IMR-90 (cell line): ENCODE measurements around the gene ATP5PB. TPM values are rescaled to one million over a fixed set of nuclear protein-coding genes. Genes with fewer than 3 reads are reported as not detected.

ENCODE experiments used
- ATAC-seq: fragments of 200-7000 bp; cut with Tn5 transposase; 2 replicates; pipeline ENCODE4 v1.9.1; 2020; ENCODE audit warnings: low read depth, mild to moderate bottlenecking, moderate library complexity
- BruUV-seq: library from RNA; stranded (reverse); fragments of 400-500 nt; replicated peaks from 2 replicates; lab custom pipeline; 2021; lab: Mats Ljungman, UMichigan
- CTCF ChIA-PET: fragments of 300-600 bp; formaldehyde crosslinking; extraction: SDS; loops from one replicate; lab custom pipeline; 2021; ENCODE audit warnings: antibody characterized with exemption; lab: Yijun Ruan, JAX
- POLR2A ChIA-PET: fragments of 300-600 bp; sonication (Branson Sonifier 250); formaldehyde crosslinking; loops from one replicate; lab custom pipeline; 2022; ENCODE audit warnings: antibody characterized with exemption; ENCODE audit not compliant: unreplicated experiment; lab: Charles Lee
- DNase-seq: peaks from one replicate; pipeline ENCODE4 v3.0.0; 2013
- H2AFZ ChIP-seq: replicated peaks from 2 replicates; pipeline ENCODE3; 2013; ENCODE audit warnings: low read length, mild to moderate bottlenecking; ENCODE audit not compliant: poor library complexity
- H2AK5ac ChIP-seq: 2 replicates; pipeline ENCODE4 v1.6.1; 2013; ENCODE audit warnings: low read depth, low read length, inconsistent platforms
- H2AK9ac ChIP-seq: replicated peaks from 2 replicates; pipeline ENCODE3; 2013; ENCODE audit warnings: mild to moderate bottlenecking, low read depth, low read length, moderate library complexity; ENCODE audit not compliant: poor library complexity
- H2BK120ac ChIP-seq: 2 replicates; pipeline ENCODE4 v1.6.1; 2013; ENCODE audit warnings: low read depth, low read length, inconsistent platforms
- H2BK15ac ChIP-seq: 3 replicates; pipeline ENCODE4 v1.6.1; 2013; ENCODE audit warnings: low read depth, low read length, inconsistent platforms
- H2BK20ac ChIP-seq: 2 replicates; pipeline ENCODE4 v1.6.1; 2013; ENCODE audit warnings: low read depth, mild to moderate bottlenecking, inconsistent platforms, low read length, moderate library complexity
- H2BK5ac ChIP-seq: 2 replicates; pipeline ENCODE4 v1.6.1; 2013; ENCODE audit warnings: mild to moderate bottlenecking, low read depth, low read length, inconsistent platforms; ENCODE audit not compliant: poor library complexity, severe bottlenecking
- H3K14ac ChIP-seq: replicated peaks from 2 replicates; pipeline ENCODE4 v1.6.1; 2013; ENCODE audit warnings: low read depth, low read length, inconsistent platforms
- H3K18ac ChIP-seq: 2 replicates; pipeline ENCODE4 v1.6.1; 2013; ENCODE audit warnings: low read depth, low read length, control low read depth
- H3K23ac ChIP-seq: 2 replicates; pipeline ENCODE4 v1.6.1; 2013; ENCODE audit warnings: low read depth, low read length, inconsistent platforms
- H3K27ac ChIP-seq: 2 replicates; pipeline ENCODE4 v1.5.1; 2013; ENCODE audit warnings: mild to moderate bottlenecking, control low read depth, low read length; ENCODE audit not compliant: insufficient read depth
- H3K27me3 ChIP-seq: 2 replicates; pipeline ENCODE4 v1.6.1; 2013; ENCODE audit warnings: low read length; ENCODE audit not compliant: control insufficient read depth, insufficient read depth
- H3K36me3 ChIP-seq: 2 replicates; pipeline ENCODE4 v1.6.1; 2013; ENCODE audit warnings: low read length, mixed read lengths; ENCODE audit not compliant: control insufficient read depth, insufficient read depth
- H3K4ac ChIP-seq: 2 replicates; pipeline ENCODE4 v1.6.1; 2013; ENCODE audit warnings: low read depth, low read length, inconsistent platforms
- H3K4me1 ChIP-seq: 2 replicates; pipeline ENCODE4 v1.6.1; 2013; ENCODE audit warnings: low read length, mixed read lengths; ENCODE audit not compliant: control insufficient read depth, insufficient read depth
- H3K4me2 ChIP-seq: 2 replicates; pipeline ENCODE4 v1.6.1; 2013; ENCODE audit warnings: low read depth, mild to moderate bottlenecking, control low read depth, low read length, moderate library complexity
- H3K4me3 ChIP-seq: 2 replicates; pipeline ENCODE4 v1.5.1; 2013; ENCODE audit warnings: low read depth, mild to moderate bottlenecking, control low read depth, low read length, moderate library complexity; ENCODE audit not compliant: insufficient read depth
- H3K56ac ChIP-seq: 2 replicates; pipeline ENCODE4 v1.6.1; 2013; ENCODE audit warnings: low read length, inconsistent platforms; ENCODE audit not compliant: insufficient read depth; ENCODE audit errors: extremely low read depth
- H3K79me1 ChIP-seq, 2 experiments: 2 replicates each; pipeline ENCODE4 v1.6.1; 2013; ENCODE audit warnings: low read length in 2 of 2, inconsistent platforms in 1 of 2, low read depth in 1 of 2
- H3K9ac ChIP-seq: 2 replicates; pipeline ENCODE4 v1.6.1; 2013; ENCODE audit warnings: low read depth, low read length, control low read depth
- H3K9me1 ChIP-seq: 2 replicates; pipeline ENCODE4 v1.6.1; 2013; ENCODE audit warnings: low read length, inconsistent platforms; ENCODE audit not compliant: insufficient read depth
- H3K9me3 ChIP-seq: 2 replicates; pipeline ENCODE4 v1.6.1; 2013; ENCODE audit warnings: low read length; ENCODE audit not compliant: control insufficient read depth, insufficient read depth
- H4K20me1 ChIP-seq: 2 replicates; pipeline ENCODE4 v1.6.1; 2013; ENCODE audit warnings: low read length, inconsistent platforms; ENCODE audit not compliant: insufficient read depth
- H4K5ac ChIP-seq: 2 replicates; pipeline ENCODE4 v1.6.1; 2013; ENCODE audit warnings: mild to moderate bottlenecking, low read depth, low read length, control low read depth
- H4K8ac ChIP-seq, 2 experiments: 2 replicates each; pipeline ENCODE4 v1.6.1; 2013; ENCODE audit warnings: low read depth in 2 of 2, low read length in 2 of 2, control low read depth in 1 of 2, inconsistent platforms in 1 of 2
- H4K91ac ChIP-seq: 2 replicates; pipeline ENCODE4 v1.6.1; 2013; ENCODE audit warnings: low read depth, low read length, inconsistent platforms; ENCODE audit not compliant: insufficient read depth
- MAFK ChIP-seq: IDR thresholded peaks from 2 replicates; pipeline ENCODE4 v1.6.1; 2012; ENCODE audit warnings: low read depth, low read length, improper control_type of control experiment
- WGBS, 2 experiments: methylation state at CpG; one replicate each; pipeline versions ENCODE4 v1.1.5 to v1.1.7; 2013; ENCODE audit warnings: missing lambda C conversion rate in 2 of 2; ENCODE audit not compliant: insufficient read length in 1 of 2; ENCODE audit errors: extremely low coverage in 2 of 2; 5-methylcytosine and 5-hydroxymethylcytosine counted together
- dilution Hi-C: fragments of 300-500 bp; cut with HindIII; formaldehyde crosslinking; loops from one replicate; pipeline ENCODE4 v1.14.3; 2018; ENCODE audit warnings: low sequenced_read_pairs; ENCODE audit not compliant: unreplicated experiment
- in situ Hi-C: fragments of 300-500 bp; cut with MboI; formaldehyde crosslinking; loops from 3 replicates; pipeline ENCODE4 v1.14.3; 2019; ENCODE audit warnings: low sequenced_read_pairs, inconsistent platforms, mixed read lengths
- intact Hi-C: fragments of 100-400 bp; cut with micrococcal nuclease; formaldehyde crosslinking; loops from 2 replicates; pipeline ENCODE4 v1.10.0; 2022
- polyA plus RNA-seq, 3 experiments: library from polyadenylated mRNA; depleted of rRNA; stranded (reverse); fragments of >200 nt; gene quantifications; 2 replicates each; pipeline ENCODE4 v1.2.3, GENCODE V29; 2012; ENCODE audit warnings: low replicate concordance in 1 of 3
- total RNA-seq: library from RNA; depleted of rRNA; stranded (reverse); fragments of >200 nt; gene quantifications from 2 replicates; pipeline ENCODE4 v1.2.3, GENCODE V29; 2012

Gene ATP5PB
- total and polyA plus RNA-seq, 2 of the 4 experiments (the other 2 are of a cell fraction) = 234 to 301 TPM

- no TSS peak for BruUV-seq
- in situ Hi-C loops = no loop called here
These were observed 25.0 kb upstream of the ATP5PB start for GRCh38 chr1:111424281-111424680.

More at GRCh38 chr1:111424281-111424680, 25.0 kb upstream of the ATP5PB start:
- DNase-seq (no peak), ATAC-seq (no peak)
- Histone ChIP-seq H4K20me1 (no peaks in the 10 kb centered on the region), H4K8ac (no peak overlapping the region), H2BK120ac (no peak overlapping the region), H4K91ac (no peak overlapping the region), H3K14ac (no peak overlapping the region), H3K18ac (no peak overlapping the region), H3K4me2 (no peak overlapping the region), H3K56ac (no peak overlapping the region), H3K36me3 (no peaks in the 10 kb centered on the region), H3K4ac (no peak overlapping the region), H3K9ac (no peak overlapping the region), H2AK5ac (no peak overlapping the region), H2AK9ac (no peak overlapping the region), H2BK15ac (no peak overlapping the region), H3K79me1 (no peaks in the 10 kb centered on the region), H4K5ac (no peak overlapping the region), H3K4me3 (no peak overlapping the region), H2AFZ (no peak overlapping the region), H3K9me3 (no peaks in the 10 kb centered on the region), H3K27me3 (peaks cover 5% of the 10 kb centered on the region; the same call in 1 of the 2 replicates), H3K23ac (no peak overlapping the region), H2BK5ac (no peak overlapping the region), H3K4me1 (no peaks in the 10 kb centered on the region; the same call in 1 of the 2 replicates), H3K9me1 (no peaks in the 10 kb centered on the region), H2BK20ac (no peak overlapping the region), H3K27ac (no peak overlapping the region)
- no peak for TF ChIP-seq MAFK
- POLR2A ChIA-PET = no interaction called here
- dilution Hi-C loops (no loop called here), intact Hi-C loops (no loop called here)
- CTCF ChIA-PET = no interaction called here
- no CpG with 5 or more reads among the region's 3 CpGs for WGBS, 2 experiments
